Coronary artery (tissue), 2 donors: ENCODE results near the gene MYLK.

ENCODE experiments used
- DNase-seq: peaks from one replicate; pipeline ENCODE4 v3.0.0-alpha.2; 2017; ENCODE audit warnings: low spot score
- H3K27ac ChIP-seq, 2 donors: fragments of 200-600 bp; sonication (generic); one replicate each; pipeline ENCODE4 v1.5.1; 2016 to 2019
- H3K4me3 ChIP-seq: fragments of 200-600 bp; sonication (generic); 2 replicates; pipeline ENCODE4 v1.5.1; 2016; ENCODE audit warnings: mild to moderate bottlenecking, moderate library complexity
- CTCF ChIP-seq: fragments of 200-600 bp; sonication (generic); IDR thresholded peaks from one replicate; pipeline ENCODE4 v1.5.1; 2019; ENCODE audit warnings: antibody characterized with exemption

Gene MYLK

GRCh38 chr3:123660900-123661299 is 223.2 kb downstream of the MYLK start:
- no peak for TF ChIP-seq CTCF
- peak overlapping the region; percentile 88 to 95 for H3K27ac ChIP-seq
- peak overlapping the region; percentile 41 for H3K4me3 ChIP-seq
- peak; percentile 98 for DNase-seq

- Histone ChIP-seq H3K27ac (peak overlapping the region; percentile 88 to 95), H3K4me3 (peak overlapping the region; percentile 41)
- no peak for TF ChIP-seq CTCF
- no peak for DNase-seq
Observed at GRCh38 chr3:123660141-123660675, 223.9 kb downstream of the MYLK start.

GRCh38 chr3:123658852-123659206 is 225.3 kb downstream of the MYLK start:
- TF ChIP-seq CTCF, result no peak
- DNase-seq, result no peak
- no peak overlapping the region for H3K4me3 ChIP-seq
- H3K27ac ChIP-seq, result peak overlapping the region; percentile 88 to 95

DNA sequence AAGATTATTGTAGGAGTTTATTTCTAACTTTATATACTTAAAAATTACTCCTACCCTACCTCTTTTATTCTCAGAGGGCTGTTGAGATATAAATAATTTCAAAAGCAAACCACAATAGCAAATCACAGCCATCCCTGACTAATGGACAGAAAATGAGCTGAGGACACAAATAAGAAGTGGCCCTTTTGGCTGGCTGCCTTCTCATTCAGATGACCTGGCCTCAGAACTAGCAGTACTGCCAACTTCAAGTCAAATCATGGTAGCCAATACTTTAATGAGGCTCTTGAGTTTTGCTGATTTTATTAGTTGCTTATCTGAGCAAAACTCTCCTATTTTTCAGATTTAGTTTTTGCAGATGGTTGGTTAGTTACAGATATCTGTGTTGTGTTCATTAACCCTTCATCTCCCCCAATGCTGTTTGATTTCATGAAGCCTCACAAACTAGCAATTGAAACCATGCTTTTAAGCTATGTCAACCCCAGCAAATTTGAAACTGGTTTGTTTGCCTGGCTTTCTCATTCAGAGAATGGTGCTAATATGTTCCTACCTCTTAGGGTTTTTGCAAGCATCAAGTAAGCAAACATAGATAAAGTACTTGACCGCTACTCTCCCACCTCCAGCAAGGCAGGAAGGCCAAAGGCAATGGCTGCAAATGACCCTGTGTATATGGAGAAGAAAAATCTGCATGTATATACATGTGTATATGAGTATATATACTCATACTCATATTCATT is 225.8 kb downstream of the MYLK start:
- Histone ChIP-seq H3K4me3 (no peak overlapping the region), H3K27ac (peak overlapping the region; percentile 88 to 95)
- no peak for DNase-seq
- no peak for TF ChIP-seq CTCF

DNA sequence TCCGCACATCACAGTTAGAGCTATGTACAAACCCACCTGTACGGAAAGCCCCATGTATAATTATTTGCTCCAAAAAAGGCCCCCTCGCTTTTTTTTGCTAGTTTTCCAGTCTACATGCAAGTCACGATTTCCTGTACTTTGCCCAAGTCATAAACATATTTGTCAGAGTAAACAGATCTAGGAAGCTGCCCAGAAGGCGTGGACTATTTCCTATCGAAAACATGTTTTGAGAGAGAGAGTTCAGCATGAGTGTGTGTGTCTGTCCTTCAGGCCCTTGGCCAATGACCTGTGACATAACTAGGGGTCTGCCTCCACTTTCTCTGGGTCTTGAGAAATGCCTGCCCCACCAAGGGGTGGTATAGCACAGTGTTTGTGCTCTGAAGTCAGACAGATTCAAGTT is 226.6 kb downstream of the MYLK start:
- Histone ChIP-seq H3K4me3 (no peak overlapping the region), H3K27ac (peak overlapping the region; percentile 88 to 95)
- DNase-seq, result no peak
- no peak for TF ChIP-seq CTCF

DNA sequence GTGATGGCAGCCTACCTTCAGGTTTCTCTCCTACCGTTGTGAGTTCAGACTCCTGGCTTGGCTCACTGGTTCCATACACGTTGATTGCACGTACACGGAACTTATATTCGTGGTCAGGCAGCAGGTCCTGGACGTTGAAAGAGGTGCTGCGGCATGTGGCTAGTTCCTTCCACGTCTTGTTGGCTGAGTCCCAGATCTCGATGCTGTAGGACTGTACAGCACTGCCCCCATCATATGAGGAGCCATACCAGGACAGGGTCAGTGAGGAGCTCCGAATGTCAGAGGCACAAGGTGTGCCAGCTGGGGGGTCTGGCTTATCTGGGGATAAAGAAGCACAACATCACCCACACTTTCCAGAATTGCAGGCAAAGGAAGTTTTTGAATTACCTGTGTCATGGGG is 227.0 kb downstream of the MYLK start:
- no peak for DNase-seq
- Histone ChIP-seq H3K27ac (peak overlapping the region; percentile 88 to 95), H3K4me3 (no peak overlapping the region)
- no peak for TF ChIP-seq CTCF

DNA sequence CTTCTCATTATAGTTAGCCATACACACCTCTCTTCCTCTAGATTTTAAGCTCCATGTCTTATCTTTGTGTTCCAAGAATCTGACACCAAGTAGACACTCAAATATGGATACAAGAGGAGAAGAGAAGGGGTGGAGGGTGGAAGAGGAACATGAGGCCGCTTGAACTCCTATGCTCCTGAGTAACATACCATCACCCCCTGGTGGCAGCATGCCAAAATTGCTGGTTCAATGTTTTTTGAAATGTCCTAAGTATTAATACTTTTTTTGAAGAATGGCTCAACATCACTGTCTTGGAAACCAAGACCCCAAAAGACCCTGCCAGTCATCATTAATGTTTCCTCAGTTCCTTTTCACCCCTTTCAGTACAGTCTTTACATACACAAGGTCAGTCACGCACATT is 227.4 kb downstream of the MYLK start:
- TF ChIP-seq CTCF, result no peak
- no peak overlapping the region for H3K4me3 ChIP-seq
- H3K27ac ChIP-seq, result peak overlapping the region; percentile 88 to 95
- no peak for DNase-seq
